ENCODE results near the gene PYM1.
"Not testable (repeated sequence)": the region's sequence is repeated elsewhere in the genome, so short reads cannot be mapped to it uniquely, and the experiment has no call there.

PYM1 gene

DNA sequence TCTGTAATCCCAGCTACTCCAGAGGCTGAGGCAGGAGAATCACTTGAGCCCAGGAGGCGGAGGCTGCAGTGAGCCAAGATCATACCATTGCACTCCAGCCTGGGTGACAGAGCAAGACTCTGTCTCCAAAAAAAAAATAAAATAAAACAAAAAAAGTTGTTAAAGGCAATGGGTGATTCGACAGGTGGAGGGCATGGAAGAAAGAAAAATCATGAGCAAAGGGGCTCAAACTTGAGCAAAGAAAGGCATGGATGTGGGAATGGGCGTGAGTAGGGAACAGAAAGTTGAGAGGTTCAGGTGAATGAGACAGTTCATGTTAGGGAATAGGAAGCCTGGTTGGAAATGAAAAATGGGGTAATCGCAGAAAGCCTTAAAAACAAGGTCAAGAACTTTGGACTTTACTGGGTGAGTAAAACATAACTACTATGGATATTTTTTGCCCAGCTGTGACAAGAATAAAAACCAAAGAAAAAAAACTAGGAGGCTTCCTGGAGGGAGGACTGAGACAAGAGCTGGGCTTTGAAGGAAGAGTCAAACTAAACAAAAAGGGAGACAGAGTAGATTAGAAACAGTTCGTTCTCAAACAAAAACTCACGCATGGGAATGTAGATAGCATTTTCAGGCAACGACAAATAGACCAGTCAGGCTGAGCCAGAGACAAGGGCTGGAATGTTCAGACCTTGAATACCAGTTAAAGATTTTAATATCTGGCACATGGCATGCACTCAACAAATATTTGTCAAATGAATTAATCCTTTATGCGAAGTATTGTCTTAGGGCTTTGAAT is 18.8 kb downstream of the PYM1 start:
- DNase-seq: no peak

DNA sequence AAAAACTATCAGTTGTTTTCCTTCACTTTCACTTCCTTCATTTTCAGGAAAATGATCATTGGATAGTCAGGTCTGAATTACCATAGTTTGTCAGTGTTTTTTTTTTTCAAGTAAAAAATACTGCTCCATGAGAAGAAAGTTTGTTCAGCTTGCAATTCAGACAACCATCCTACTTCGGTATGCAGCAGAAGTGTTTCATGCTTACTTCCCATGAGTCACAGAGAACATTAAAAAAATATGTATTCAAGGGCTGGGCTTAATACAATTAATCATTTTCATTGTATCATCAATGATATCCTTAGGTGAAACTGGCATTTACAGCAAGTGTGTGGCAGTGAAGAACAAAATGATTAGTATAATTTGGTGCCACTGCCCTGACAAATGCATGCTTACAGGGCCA is 21.6 kb downstream of the PYM1 start:
- DNase-seq: no peak

DNA sequence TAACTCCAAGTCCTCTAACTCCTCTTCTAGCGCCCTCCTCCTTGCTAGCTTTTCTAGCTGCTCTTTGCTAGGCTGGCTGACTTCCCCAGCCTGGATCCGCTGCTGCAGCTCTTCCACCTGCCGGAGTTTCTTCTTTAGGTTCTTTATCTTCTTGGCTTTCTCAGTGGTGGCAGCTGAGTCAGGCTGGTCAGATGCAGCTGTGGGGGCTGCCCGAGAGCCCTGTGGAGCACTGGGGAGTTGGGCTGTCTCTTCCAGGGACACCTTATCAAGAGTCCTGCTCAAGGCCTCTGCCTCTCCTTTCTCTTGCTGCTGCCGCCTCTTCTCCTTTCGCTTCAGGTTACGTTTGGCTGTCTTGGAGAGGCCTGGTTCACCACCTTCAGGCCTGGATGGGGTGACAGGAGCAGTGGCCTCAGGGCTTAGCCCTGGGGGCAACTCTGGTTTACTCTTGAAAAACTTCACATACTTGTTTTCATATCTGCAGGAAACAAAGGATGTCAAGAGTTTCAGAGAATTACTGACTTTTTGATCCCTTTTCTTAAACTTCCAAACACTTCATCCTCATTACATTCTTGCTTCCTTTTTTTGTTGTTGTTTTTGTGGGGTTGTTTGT is 25.7 kb downstream of the PYM1 start:
- DNase-seq: no peak

DNA sequence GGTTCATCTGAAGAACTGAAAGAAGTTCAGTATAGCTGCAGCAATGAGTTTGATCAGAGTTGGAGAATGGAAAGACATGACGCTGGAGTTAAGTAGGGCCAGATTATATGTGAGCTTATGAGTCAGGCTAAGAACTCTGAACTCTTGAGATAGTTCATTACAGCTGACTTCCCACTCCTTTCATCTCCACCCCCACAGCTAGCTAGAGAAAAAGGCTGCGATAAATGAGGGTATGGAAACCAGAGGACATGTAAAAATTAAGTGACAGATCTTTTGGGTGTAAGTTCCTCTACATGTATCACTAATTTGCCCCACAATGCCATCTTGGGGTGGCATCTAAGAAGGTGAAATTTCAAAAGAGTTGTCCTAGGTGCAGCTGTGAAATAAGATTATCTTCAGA is 28.6 kb downstream of the PYM1 start:
- no peak for DNase-seq

DNA sequence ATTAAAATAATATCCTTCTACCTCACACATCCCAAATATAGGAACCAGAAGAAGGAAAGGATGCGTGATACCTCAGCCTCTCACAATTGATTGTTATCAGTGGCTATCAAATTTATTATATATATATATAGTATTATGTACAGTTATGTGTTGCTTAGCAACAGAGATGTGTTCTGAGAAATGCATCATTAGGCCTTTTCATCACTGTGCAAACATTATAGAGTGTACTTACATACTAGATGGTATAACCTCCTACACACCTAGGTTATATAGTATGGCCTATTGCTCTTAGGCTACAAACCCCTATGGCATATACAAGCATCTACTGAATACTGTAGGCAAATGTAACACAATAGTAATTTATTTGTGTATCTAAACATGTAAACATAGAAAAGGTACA is 34.0 kb downstream of the PYM1 start:
- DNase-seq: no peak

DNA sequence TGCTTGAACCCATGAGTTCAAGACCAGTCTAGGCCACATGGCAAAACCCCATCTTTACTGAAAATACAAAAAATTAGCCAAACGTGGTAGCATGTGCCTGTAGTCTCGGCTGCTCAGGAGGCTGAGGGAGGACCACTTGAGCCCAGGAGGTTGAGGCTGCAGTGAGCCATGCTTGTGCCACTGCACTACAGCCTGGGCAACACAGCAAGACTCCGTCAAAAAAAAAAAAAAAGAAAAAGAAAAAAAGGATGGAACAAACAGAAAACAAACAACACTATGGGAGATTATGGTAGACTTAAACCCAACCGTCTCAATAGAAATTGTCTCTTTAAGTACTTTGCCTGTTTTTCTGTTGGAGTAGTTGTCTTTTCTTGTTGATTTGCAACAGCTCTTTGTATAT is 36.4 kb downstream of the PYM1 start:
- DNase-seq: no peak

DNA sequence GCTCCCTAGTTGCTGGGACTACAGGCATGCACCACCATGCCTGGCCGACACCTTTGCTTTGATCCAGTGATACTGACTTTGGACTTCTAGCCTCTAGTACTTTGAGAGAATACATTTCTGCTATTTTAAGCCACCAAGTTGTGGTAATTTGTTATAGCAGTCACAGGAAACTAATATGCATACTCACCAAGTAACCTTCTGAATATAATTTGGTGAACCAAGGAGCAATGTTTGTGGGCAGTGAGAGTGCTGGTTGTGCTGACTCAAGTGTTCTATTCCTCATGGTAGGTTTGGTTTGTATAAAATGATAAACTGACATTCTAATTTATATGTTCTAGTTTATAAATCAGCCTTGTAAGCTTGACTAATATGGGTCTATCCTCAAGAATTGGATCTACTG is 42.6 kb downstream of the PYM1 start:
- no peak for DNase-seq

DNA sequence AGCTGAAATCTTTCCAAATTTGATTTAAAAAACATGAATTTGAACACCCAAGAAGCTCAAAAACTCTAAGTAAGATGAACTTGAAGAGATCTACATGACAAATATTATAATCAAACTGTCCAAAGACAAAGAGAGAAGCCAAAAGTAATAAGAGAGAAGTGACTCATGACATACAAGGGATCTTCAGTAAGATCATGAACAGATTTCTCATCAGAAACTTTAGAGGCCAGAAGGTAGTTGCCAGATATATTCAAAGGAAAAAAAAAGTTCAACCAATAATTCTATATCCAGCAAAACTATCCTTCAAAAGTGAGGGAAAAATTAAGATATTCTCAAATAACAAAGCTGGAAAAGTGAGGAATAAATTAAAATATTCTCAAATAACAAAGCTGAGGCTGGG is 49.9 kb downstream of the PYM1 start:
- no peak for DNase-seq

DNA sequence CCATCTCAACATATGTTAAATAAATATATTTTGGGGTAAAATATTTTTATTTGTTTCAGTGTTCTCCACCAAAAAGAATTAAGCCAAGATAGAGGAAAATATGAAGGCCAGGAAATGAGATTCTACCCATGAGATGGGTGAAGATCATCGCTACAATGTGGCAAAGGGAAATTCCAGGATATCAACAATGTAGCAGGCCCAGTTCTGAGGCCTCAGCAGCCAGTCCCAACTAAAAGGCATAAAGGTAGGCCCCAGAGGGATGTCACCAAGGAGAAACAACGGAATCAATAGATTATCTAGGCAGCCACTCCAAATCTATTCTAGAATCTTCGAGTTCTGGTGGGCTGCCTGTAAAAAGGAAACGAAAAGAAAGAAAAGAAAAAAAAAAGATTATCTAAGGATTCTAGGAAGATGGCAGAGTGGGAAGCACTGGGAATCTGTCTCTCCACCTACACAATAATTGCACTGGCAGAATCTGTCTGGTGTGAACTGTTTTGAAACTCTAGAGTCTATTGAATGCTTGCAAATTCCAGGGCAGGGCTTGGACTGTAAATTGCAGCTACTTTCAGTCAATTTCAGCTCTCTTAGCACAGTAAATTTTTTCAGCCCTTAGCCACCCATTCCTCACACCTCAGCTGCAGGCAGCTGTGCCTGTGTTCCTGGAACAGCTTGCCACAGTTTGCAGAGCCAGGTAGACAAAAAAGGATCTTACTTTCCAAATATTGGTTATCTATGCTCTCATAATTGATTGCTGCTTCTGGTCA is 51.8 kb downstream of the PYM1 start:
- no peak for DNase-seq

DNA sequence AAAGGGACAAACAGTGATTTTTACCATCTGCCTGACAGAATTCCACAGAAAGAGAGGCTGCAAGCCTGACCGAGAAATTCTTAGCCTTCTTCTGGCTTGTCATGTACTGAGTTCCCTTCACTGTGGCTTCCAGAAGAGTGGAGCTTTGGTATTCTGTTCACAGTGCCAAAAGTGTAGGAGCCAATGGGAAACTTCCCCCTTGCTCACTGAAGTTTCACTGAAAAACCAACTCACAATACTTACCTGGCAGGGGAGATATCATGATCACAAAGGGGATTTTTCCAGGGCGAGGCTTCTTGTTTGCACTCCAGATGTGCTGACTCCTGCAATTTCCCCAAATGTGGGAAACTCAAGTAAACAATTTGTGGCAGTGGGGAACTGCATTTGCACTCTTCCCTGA is 53.3 kb downstream of the PYM1 start:
- no peak for DNase-seq

DNA sequence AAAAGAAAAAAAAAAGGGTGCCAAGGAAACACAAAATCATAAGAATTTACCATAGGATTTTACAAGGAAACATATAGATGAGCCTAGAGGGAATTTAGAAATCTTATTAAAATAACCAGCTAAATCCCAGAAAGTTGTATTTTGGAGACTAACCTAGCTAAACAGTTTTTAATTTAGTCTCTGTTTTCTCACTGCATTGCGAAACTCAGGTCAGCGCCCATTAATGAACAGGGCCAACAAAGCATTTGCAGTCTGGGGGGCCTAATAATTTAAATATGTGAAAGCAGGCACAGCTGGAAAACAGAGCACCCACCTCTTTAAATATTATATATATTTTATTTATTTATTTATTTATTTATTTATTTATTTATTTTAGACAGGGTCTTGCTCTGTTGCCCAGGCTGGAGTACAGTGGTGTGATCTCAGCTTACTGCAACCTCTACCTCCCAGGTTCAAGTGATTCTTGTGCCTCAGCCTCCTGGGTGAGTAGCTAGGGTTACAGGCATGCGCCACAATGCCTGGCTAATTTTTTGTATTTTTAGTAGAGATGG is 61.2 kb downstream of the PYM1 start:
- not testable (repeated sequence) for DNase-seq

DNA sequence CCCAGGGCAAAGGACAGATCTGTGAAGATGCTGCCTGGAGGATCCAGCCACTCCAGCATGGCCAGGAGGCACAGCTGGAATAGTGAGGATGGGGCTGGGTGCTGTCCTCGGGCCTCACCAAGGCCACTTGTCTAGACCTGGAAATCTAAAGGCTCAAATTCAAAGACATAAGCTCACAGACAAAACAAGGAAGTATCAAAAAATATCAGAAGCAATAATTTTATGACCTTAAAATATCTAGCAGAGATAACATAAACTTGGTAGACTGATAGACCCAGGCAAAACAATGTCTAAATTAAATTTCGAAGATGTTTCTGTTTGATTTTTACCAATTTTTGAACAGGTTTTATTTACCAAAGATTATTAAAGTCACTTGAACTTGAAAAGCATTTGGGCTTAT is 62.4 kb downstream of the PYM1 start:
- DNase-seq: no peak

DNA sequence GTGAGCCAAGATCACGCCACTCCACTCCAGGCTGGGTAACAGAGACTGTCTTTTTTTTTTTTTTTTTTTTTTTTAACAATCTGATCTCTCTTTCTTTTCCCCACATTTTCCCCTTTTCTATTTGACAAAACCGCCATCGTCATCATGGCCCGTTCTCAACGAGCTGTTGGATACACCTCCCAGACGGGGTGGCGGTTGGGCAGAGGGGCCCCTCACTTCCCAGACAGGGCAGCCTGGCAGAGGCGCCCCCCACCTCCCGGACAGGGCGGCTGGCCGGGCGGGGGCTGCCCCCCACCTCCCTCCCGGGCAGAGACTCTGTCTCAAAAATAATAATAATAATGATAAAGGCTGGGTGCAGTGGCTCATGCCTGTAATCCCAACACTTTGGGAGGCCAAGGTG is 64.8 kb downstream of the PYM1 start:
- DNase-seq: not testable (repeated sequence)

DNA sequence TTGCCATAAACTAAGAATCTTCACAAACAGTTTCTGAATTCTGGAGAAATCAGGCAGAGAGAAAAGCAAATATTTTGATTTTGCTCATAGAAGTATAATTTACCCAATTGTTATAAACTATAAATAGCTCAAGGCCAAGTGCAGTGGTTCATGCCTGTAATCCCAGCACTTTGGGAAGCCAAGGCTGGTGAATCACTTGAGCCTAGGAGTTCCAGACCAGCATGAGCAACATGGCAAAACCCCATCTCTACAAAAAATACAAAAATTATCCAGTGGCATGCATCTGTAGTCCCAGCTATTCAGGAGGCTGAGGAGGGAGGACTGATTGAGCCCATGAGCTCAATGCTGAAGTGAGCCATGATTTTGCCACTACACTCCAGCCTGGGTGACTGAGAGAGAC is 65.4 kb downstream of the PYM1 start:
- no peak for DNase-seq

DNA sequence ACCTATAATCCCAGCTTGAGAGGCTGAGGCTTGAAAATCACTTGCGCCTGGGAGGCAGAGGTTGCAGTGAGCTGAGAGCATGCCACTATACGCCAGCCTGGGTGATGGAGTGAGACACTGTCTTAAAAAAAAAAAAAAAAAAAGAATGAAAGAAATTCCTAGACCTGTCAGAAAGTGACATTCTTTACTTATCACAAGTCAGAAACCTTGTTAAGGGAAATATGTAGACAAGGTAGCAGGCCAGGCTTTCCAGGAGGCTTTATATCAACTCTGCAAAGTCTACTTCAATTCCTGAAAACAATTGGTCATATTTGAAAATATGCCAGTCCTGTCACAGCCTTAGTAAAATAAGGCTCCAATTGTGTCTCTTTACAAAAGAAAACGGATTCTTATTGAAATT is 65.8 kb downstream of the PYM1 start:
- no peak for DNase-seq

DNA sequence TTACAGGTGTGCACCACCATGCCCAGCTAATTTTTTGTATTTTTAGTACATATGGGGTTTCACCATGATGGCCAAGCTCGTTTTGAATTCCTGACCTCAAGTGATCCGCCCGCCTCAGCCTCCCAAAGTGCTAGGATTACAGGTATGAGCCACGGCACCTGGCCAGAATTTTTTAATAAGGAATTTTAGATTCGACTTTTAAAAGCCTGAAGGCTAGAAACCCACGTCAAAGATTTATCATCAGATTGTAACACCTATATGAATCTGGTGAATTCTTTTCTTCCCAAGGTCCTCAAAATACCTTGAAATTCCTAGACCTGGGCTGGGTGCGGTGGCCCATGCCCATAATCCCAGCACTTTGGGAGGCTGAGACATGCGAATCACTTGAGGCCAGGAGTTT is 66.3 kb downstream of the PYM1 start:
- no peak for DNase-seq

DNA sequence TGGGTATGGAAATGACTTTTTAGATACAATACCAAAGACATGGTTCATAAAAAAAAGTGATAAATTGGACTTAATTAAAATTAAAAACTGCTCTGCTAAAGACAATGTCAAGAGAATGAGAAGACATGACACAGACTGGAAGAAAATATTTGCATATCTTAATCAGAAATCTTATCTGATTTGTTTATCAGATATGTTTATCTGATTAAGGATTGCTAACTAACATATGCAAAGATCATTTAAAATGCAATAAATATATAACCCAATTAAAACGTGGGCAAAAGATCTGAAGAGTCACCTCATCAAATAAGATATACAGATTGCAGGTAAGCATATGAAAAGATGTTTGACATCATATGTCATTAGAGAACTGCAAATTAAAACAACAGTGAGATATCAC is 75.0 kb downstream of the PYM1 start:
- no peak for DNase-seq
